ENCODE measurements around the gene ALX4.

GRCh38 chr11:44340656-44341055 lies 30.7 kb upstream of the ALX4 start:
- no peak for TF ChIP-seq CTCF (IDR thresholded peaks at IDR 0.05)
- TF ChIP-seq POLR2A (IDR thresholded peaks at IDR 0.05) = no peak

Measured in testis (tissue), 2 donors.